Measurements from ENCODE around the gene ENO2.

The ENO2 gene

DNA sequence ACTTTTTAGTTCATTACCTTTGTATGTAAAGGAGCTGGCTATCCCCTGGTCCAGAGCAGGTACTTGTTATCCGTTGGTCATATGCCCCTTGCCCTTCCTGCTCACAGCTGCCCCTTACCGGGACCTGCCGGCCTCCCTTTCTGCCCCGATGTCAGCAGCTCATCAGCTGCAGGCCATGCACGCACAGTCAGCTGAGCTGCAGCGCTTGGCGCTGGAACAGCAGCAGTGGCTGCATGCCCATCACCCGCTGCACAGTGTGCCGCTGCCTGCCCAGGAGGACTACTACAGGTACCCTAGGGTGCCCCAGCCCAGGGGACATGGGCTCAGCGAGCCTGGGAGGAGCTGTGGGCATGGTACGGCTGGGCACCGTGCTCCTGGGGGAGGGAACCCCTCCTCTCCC, 26.9 kb downstream of the ENO2 start:
- TF ChIP-seq SPI1 (IDR thresholded peaks at IDR 0.05; ENCODE audit: low read depth, low read length) (no peak), POLR2A (IDR thresholded peaks at IDR 0.05; ENCODE audit: low read depth, low read length) (no peak), POLR2AphosphoS5 (IDR thresholded peaks at IDR 0.05; ENCODE audit: low read depth, low read length) (no peak), TAF1 (IDR thresholded peaks at IDR 0.05; ENCODE audit: low read depth, low read length) (no peak)
- FAIRE-seq (no peak), DNase-seq (ENCODE audit: insufficient read length, low spot score) (no peak)

DNA sequence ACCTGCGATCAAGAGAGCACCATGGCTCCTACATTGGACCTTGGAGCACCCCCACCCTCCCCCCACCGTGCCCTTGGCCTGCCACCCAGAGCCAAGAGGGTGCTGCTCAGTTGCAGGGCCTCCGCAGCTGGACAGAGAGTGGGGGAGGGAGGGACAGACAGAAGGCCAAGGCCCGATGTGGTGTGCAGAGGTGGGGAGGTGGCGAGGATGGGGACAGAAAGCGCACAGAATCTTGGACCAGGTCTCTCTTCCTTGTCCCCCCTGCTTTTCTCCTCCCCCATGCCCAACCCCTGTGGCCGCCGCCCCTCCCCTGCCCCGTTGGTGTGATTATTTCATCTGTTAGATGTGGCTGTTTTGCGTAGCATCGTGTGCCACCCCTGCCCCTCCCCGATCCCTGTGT, 27.4 kb downstream of the ENO2 start:
- FAIRE-seq = no peak

DNA sequence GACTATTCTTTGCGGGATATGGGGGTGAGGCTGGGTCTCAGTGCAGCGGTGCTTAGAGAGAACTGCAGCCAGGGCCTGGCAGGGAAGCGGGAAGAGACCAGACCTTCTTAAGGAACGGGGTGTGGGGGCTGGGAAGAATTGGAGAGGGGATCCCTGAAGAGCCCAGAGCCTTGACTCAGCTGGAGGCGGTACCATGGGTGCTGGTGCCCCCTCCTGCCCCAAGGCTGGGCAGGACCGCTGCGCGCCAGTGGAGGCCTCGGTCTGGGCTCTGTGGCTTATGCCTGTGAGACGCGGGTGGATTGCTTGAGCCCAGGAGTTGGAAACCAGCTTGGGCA, 27.9 kb downstream of the ENO2 start:
- FAIRE-seq (no peak), DNase-seq (ENCODE audit: insufficient read length, low spot score) (no peak)
- TF ChIP-seq POLR2AphosphoS5 (IDR thresholded peaks at IDR 0.05; ENCODE audit: low read depth, low read length) (no peak), POLR2A (IDR thresholded peaks at IDR 0.05; ENCODE audit: low read depth, low read length) (no peak), SPI1 (IDR thresholded peaks at IDR 0.05; ENCODE audit: low read depth, low read length) (no peak), POU2F2 (IDR thresholded peaks at IDR 0.05; ENCODE audit: low read depth, low read length) (no peak), PAX5 (IDR thresholded peaks at IDR 0.05; ENCODE audit: insufficient read depth, low read length, severe bottlenecking) (no peak), TAF1 (IDR thresholded peaks at IDR 0.05; ENCODE audit: low read depth, low read length) (no peak)

More for the DNA sequence above, 27.4 kb downstream of the ENO2 start:
- TF ChIP-seq PAX5 (IDR thresholded peaks at IDR 0.05; ENCODE audit: insufficient read depth, low read length, severe bottlenecking) = no peak
- no peak for TF ChIP-seq POLR2A (IDR thresholded peaks at IDR 0.05; ENCODE audit: low read depth, low read length)
- TF ChIP-seq POU2F2 (IDR thresholded peaks at IDR 0.05; ENCODE audit: low read depth, low read length) = no peak
- TF ChIP-seq TAF1 (IDR thresholded peaks at IDR 0.05; ENCODE audit: low read depth, low read length) = no peak
- no peak for TF ChIP-seq SPI1 (IDR thresholded peaks at IDR 0.05; ENCODE audit: low read depth, low read length)
- no peak for TF ChIP-seq POLR2AphosphoS5 (IDR thresholded peaks at IDR 0.05; ENCODE audit: low read depth, low read length)
- DNase-seq (ENCODE audit: insufficient read length, low spot score) = no peak

DNA sequence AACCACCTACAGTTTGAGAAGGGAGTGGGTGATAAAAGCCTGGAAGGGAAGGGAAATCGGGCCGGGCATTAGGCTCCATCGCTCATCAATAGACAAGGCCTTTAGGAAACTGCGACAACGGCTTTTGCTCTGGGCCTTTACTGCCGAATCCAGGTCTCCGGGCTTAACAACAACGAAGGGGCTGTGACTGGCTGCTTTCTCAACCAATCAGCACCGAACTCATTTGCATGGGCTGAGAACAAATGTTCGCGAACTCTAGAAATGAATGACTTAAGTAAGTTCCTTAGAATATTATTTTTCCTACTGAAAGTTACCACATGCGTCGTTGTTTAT, 29.0 kb downstream of the ENO2 start:
- TF ChIP-seq POLR2AphosphoS5 (IDR thresholded peaks at IDR 0.05; ENCODE audit: low read depth, low read length) = no peak
- TF ChIP-seq POU2F2 (IDR thresholded peaks at IDR 0.05; ENCODE audit: low read depth, low read length) = peak; percentile 51; the same call in 1 of the 2 replicates
- no peak for FAIRE-seq
- peak; percentile 90 for DNase-seq (ENCODE audit: insufficient read length, low spot score)

DNA sequence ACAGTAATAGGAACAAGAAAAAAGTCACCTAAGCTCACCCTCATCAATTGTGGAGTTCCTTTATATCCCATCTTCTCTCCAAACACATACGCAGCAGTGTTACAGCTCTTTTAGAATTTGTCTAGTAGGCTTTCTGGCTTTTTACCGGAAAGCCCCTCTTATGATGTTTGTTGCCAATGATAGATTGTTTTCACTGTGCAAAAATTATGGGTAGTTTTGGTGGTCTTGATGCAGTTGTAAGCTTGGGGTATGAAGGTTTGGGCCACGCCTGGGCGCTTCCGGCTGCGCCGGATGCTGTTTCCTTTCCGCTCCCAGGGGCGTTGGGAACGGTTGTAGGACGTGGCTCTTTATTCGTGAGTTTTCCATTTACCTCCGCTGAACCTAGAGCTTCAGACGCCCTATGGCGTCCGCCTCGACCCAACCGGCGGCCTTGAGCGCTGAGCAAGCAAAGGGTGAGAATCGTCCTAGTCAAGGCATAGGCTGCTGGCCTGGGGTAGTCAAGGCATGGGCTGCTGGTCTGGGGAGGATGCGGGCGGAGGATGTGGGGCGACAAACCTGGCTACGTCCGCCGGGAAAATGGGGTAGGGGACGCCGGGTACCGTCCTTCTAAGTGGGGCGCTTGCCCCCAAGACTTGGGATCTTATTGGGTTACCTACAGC, 29.5 kb downstream of the ENO2 start, which contains the start of the genes C12orf57 and RNU7-1:
TSS of gene C12orf57 (plus strand) at position 301 of the 659 bp plus-strand sequence. CDS start at position 401, 100 bp downstream.
TSS of gene RNU7-1 (plus strand) at position 95 of the 659 bp plus-strand sequence.
- TF ChIP-seq POLR2AphosphoS5 (IDR thresholded peaks at IDR 0.05; ENCODE audit: low read depth, low read length) = peak; percentile 99
- peak; percentile 47; the same call in 1 of the 2 replicates for TF ChIP-seq TAF1 (IDR thresholded peaks at IDR 0.05; ENCODE audit: low read depth, low read length)
- no peak for TF ChIP-seq SPI1 (IDR thresholded peaks at IDR 0.05; ENCODE audit: low read depth, low read length)
- peak; percentile 98 for TF ChIP-seq POLR2A (IDR thresholded peaks at IDR 0.05; ENCODE audit: low read depth, low read length)
- peak; percentile 98 for TF ChIP-seq POU2F2 (IDR thresholded peaks at IDR 0.05; ENCODE audit: low read depth, low read length)
- peak; percentile 86 for TF ChIP-seq PAX5 (IDR thresholded peaks at IDR 0.05; ENCODE audit: insufficient read depth, low read length, severe bottlenecking)
- FAIRE-seq = no peak
- DNase-seq (ENCODE audit: insufficient read length, low spot score) = peak; percentile 65

DNA sequence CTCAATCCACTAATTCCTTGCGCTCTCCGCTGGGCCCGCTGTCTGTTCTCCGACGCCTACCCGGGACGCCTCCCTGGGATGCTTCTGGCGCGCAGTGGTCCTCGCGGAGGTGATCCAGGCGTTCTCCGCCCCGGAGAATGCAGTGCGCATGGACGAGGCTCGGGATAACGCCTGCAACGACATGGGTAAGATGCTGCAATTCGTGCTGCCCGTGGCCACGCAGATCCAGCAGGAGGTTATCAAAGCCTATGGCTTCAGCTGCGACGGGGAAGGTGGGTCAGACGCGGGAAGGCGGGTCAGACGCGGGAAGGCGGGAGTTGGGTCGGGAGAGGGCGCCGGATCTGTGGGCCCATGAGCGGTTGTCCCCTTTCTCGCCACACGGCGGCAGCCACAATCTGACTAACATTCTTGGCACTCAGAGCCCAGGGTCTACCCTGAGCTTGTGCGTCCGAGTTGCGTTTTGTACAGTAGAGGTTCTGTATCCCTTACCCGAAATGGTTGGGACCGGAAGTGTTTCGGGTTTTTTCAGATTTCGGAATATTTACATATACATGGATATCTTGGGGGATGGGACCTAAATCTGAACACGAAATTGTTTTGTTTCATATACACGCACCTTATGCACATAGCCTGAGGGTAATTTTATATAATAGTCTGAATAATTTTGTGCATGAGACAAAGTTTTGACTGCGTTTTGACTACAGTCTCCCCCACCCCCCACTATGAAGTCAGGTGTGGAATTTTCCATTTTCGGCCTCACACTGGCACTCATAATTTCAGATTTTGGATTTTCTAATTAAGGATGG, 30.2 kb downstream of the ENO2 start:
- peak; percentile 93 for FAIRE-seq
- peak; percentile 73 for DNase-seq (ENCODE audit: insufficient read length, low spot score)

DNA sequence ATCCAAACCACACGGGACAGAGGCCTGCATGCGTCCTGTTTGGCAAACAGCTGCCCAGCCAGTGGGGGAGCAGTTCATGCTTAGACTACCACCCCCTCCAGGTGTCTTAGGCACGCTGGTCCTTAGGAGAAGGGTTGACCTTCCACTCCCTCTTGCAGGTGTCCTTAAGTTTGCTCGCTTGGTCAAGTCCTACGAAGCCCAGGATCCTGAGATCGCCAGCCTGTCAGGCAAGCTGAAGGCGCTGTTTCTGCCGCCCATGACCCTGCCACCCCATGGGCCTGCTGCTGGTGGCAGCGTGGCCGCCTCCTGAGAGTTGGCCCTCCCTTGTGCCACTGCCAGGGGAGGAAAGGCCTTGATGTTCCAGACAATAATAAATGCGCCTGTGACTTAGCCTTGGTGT, 31.2 kb downstream of the ENO2 start:
- FAIRE-seq = no peak
- TF ChIP-seq POU2F2 (IDR thresholded peaks at IDR 0.05; ENCODE audit: low read depth, low read length) (no peak), TAF1 (IDR thresholded peaks at IDR 0.05; ENCODE audit: low read depth, low read length) (no peak), POLR2AphosphoS5 (IDR thresholded peaks at IDR 0.05; ENCODE audit: low read depth, low read length) (no peak), SPI1 (IDR thresholded peaks at IDR 0.05; ENCODE audit: low read depth, low read length) (no peak), PAX5 (IDR thresholded peaks at IDR 0.05; ENCODE audit: insufficient read depth, low read length, severe bottlenecking) (no peak), POLR2A (IDR thresholded peaks at IDR 0.05; ENCODE audit: low read depth, low read length) (no peak; the same call in none of the 2 replicates)

More for the DNA sequence above, 30.2 kb downstream of the ENO2 start:
- no peak for TF ChIP-seq POLR2A (IDR thresholded peaks at IDR 0.05; ENCODE audit: low read depth, low read length)
- no peak for TF ChIP-seq TAF1 (IDR thresholded peaks at IDR 0.05; ENCODE audit: low read depth, low read length)
- peak; percentile 41; the same call in 1 of the 2 replicates for TF ChIP-seq POU2F2 (IDR thresholded peaks at IDR 0.05; ENCODE audit: low read depth, low read length)

DNA sequence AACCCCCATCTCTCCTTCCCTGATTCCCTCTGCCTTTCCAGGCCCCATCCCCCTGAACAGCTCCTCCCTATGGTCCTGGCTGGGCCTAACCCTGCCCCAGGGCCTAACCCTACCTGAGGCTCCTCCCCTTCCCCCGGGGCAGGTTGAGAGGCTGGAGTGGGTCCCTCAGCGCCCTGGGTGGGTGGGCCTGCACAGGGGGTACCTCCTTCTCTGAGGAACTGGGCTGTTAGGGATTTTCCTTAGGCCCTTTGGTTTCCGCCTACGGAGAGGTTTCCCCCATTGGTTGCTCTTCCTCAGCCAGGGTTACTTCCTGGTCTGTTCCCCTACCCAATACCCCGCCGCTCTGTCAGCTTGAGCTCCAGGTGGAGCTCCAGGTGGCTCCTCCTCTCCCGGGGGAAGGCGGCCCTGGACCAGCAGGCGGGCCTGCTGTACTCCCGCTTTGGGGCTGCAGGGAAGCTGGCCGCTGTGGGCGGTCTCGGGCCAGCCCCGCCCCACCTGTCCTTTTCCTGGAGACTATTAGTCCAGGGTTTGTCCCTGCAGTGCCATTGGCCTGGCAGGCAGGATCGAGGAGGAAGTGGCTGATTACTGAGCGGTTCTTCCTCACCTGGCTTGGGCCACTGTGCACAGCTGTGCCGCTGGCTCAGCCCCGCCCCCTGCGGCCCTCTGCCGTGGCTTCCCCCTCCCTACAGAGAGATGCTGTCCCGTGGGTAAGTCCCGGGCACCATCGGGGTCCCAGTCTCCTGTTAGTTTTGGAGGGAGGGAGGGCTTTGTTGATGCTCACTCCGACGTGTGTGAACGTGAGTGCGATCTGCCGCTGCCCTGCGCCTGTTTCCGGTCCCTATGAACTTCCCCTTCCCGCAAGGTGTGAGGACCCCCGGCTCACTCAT, 31.9 kb downstream of the ENO2 start:
- no peak for DNase-seq (ENCODE audit: insufficient read length, low spot score)
- peak; percentile 94 for FAIRE-seq
- TF ChIP-seq TAF1 (IDR thresholded peaks at IDR 0.05; ENCODE audit: low read depth, low read length) = no peak
- peak; percentile 62 for TF ChIP-seq SPI1 (IDR thresholded peaks at IDR 0.05; ENCODE audit: low read depth, low read length)
- peak; percentile 40; the same call in 1 of the 2 replicates for TF ChIP-seq POLR2A (IDR thresholded peaks at IDR 0.05; ENCODE audit: low read depth, low read length)
- TF ChIP-seq POU2F2 (IDR thresholded peaks at IDR 0.05; ENCODE audit: low read depth, low read length) = peak; percentile 78
- TF ChIP-seq POLR2AphosphoS5 (IDR thresholded peaks at IDR 0.05; ENCODE audit: low read depth, low read length) = peak; percentile 59
- no peak for TF ChIP-seq PAX5 (IDR thresholded peaks at IDR 0.05; ENCODE audit: insufficient read depth, low read length, severe bottlenecking)

More for the DNA sequence above, 31.2 kb downstream of the ENO2 start:
- no peak for DNase-seq (ENCODE audit: insufficient read length, low spot score)

DNA sequence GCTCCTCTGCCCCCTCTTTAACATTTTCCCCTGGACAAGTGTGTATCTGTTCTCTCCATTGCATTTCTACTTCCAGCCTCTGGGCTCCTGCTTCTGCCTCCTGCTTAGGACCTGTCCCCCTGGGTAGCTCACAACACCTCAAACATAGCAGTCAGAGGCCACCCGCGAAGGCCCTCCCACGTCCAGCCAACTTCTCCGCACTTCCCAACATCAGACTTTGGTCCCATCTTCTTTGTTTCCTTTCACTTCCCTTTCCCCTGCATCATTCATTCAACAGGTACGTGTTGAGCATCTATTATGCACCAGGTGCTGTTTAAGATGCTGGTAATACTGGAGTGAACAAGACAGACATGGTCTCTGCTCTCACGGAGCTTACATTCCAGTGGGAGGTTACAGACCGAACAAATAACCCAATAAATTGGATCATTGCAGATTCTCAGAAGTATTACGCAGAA, 32.6 kb downstream of the ENO2 start:
- DNase-seq (ENCODE audit: insufficient read length, low spot score) (no peak), FAIRE-seq (no peak)
- TF ChIP-seq POU2F2 (IDR thresholded peaks at IDR 0.05; ENCODE audit: low read depth, low read length) = no peak
- no peak for TF ChIP-seq POLR2AphosphoS5 (IDR thresholded peaks at IDR 0.05; ENCODE audit: low read depth, low read length)
- no peak for TF ChIP-seq PAX5 (IDR thresholded peaks at IDR 0.05; ENCODE audit: insufficient read depth, low read length, severe bottlenecking)
- no peak for TF ChIP-seq POLR2A (IDR thresholded peaks at IDR 0.05; ENCODE audit: low read depth, low read length)
- no peak for TF ChIP-seq TAF1 (IDR thresholded peaks at IDR 0.05; ENCODE audit: low read depth, low read length)
- peak; percentile 32; the same call in 1 of the 2 replicates for TF ChIP-seq SPI1 (IDR thresholded peaks at IDR 0.05; ENCODE audit: low read depth, low read length)
